Left lung (tissue), 10 donors: ENCODE data around the gene RECQL5. TPM values are rescaled to one million over a fixed set of nuclear protein-coding genes. Genes with fewer than 3 reads are reported as not detected.

Experiments used
- ATAC-seq: fragments of 200-7000 bp; cut with Tn5 transposase; one replicate; pipeline ENCODE4 v1.9.1; 2020; ENCODE audit warnings: moderate library complexity
- DNase-seq, 4 donors: peaks; one replicate each; pipeline ENCODE4 v3.0.0-alpha.2; 2013 to 2020
- H3K27ac ChIP-seq, 2 donors: fragments of 200-600 bp; sonication (generic) in 1 of 2; one replicate each; pipeline versions ENCODE4 v1.5.0 to v1.8.0; 2020 to 2021
- H3K27me3 ChIP-seq, 2 donors: fragments of 200-600 bp; sonication (generic) in 1 of 2; one replicate each; pipeline versions ENCODE4 v1.5.0 to v1.8.0; 2020 to 2021
- H3K36me3 ChIP-seq, 2 donors: fragments of 200-600 bp; sonication (generic) in 1 of 2; one replicate each; pipeline versions ENCODE4 v1.5.0 to v1.8.0; 2020 to 2021
- H3K4me1 ChIP-seq, 2 donors: fragments of 200-600 bp; one replicate each; pipeline ENCODE4 v1.8.0; 2021
- H3K4me3 ChIP-seq, 2 donors: fragments of 200-600 bp; sonication (generic) in 1 of 2; one replicate each; pipeline versions ENCODE4 v1.5.0 to v1.8.0; 2020 to 2021; ENCODE audit warnings: mild to moderate bottlenecking in 1 of 2
- H3K9me3 ChIP-seq, 2 donors: fragments of 200-600 bp; sonication (generic) in 1 of 2; one replicate each; pipeline versions ENCODE4 v1.5.0 to v1.8.0; 2020 to 2021
- intact Hi-C, 2 donors: fragments of 100-400 bp; cut with DNase I; formaldehyde crosslinking; loops; one replicate each; pipeline versions ENCODE4 v1.11.2 to v1.14.2; 2022
- polyA plus RNA-seq, 6 donors: library from polyadenylated mRNA; unstranded; fragments of 120-200 nt; gene quantifications; one replicate each; pipeline ENCODE4 v1.2.1, GENCODE V29; 2013; ENCODE audit not compliant: insufficient read length in 6 of 6
- total RNA-seq, 2 donors: library from RNA; stranded (reverse); fragmentation: NEBNext Ultra II Directional; extraction: Animal tissue kit (Norgen Biotek cat#: 25700); gene quantifications; one replicate each; pipeline ENCODE4 v1.2.1, GENCODE V29; 2021
- TF ChIP-seq, protein P1 (sequence below), 2 donors: fragments of 200-600 bp; sonication (generic) in 1 of 2; IDR thresholded peaks; one replicate each; pipeline versions ENCODE4 v1.5.0 to v1.8.0; 2021; ENCODE audit warnings: antibody characterized with exemption in 2 of 2
- donor health status: DM: no; HTN: yes; CAD: no.
- donor health status: DM: no; HTN: no; CAD: no.

RECQL5 gene
- total and polyA plus RNA-seq, 8 donors, result 28.5 to 43.0 (median 34.5) TPM

DNA sequence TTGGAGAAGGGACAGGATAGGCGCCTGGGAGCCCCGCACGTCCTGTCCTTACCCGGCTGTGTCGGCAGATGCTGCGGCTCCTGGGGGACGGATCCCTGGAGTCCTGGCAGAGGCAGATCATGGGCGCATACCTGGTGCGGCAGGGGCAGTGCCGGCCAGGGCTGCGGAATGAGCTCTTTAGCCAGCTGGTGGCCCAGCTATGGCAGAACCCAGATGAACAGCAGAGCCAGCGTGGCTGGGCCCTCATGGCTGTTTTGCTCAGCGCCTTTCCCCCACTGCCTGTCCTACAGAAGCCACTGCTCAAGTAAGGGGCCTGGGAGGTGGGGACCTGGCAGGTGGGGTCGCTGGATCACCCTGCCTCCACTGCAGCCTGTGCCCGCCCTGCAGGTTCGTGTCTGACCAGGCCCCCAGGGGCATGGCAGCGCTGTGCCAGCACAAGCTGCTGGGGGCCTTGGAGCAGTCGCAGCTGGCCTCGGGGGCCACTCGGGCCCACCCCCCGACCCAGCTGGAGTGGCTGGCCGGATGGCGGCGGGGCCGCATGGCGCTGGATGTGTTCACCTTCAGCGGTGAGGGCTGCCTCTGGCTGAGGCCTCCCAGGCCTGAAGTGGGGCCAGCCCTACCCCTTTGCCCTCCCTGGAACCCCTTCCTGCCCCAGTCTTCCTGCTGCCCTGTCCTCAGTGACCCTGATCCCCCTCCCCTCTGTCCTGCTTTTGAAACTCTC lies 53.9 kb downstream of the RECQL5 start:
- TF ChIP-seq, protein P1, sequence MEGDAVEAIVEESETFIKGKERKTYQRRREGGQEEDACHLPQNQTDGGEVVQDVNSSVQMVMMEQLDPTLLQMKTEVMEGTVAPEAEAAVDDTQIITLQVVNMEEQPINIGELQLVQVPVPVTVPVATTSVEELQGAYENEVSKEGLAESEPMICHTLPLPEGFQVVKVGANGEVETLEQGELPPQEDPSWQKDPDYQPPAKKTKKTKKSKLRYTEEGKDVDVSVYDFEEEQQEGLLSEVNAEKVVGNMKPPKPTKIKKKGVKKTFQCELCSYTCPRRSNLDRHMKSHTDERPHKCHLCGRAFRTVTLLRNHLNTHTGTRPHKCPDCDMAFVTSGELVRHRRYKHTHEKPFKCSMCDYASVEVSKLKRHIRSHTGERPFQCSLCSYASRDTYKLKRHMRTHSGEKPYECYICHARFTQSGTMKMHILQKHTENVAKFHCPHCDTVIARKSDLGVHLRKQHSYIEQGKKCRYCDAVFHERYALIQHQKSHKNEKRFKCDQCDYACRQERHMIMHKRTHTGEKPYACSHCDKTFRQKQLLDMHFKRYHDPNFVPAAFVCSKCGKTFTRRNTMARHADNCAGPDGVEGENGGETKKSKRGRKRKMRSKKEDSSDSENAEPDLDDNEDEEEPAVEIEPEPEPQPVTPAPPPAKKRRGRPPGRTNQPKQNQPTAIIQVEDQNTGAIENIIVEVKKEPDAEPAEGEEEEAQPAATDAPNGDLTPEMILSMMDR (IDR thresholded peaks at IDR 0.05), result no peak
- Histone ChIP-seq H3K36me3 (peaks cover 0 to 82% of the 10 kb centered on the region in 2 donors), H3K9me3 (no peaks in the 10 kb centered on the region), H3K4me1 (no peaks in the 10 kb centered on the region), H3K4me3 (no peak overlapping the region), H3K27me3 (no peaks in the 10 kb centered on the region), H3K27ac (no peak overlapping the region)
- ATAC-seq, result no peak
- intact Hi-C loops, result no loop called here
- DNase-seq, result no peak

DNA sequence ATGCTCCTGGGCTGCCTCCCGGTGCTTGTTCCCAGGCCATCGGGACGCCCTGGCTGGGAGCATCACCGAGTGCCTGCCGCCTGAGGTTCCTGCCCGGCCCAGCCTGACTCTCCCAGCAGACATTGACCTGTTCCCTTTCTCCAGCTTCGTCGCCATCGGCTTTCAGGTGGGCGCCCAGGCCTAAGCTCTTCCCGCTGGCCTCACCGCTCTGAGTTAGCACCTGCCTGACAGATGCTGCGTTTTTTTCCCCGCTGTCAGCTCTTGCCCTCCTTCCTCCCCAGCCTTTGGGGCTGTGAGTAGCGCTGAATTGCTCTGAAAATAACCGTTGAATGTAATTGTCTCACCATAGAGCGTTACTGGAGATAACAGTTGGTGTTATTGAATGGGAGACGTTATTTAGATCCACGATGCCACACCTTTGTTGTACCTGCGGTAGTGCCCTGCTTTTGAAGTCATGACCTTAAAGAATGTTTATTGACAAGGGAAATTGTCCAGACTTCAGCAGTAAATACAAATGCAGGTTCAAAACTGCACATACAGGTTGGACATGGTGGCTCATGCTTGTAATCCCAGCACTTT lies 55.0 kb downstream of the RECQL5 start:
- no peaks in the 10 kb centered on the region for H3K4me1 ChIP-seq
- no peak for DNase-seq
- H3K36me3 ChIP-seq, result peaks cover 0 to 71% of the 10 kb centered on the region in 2 donors
- intact Hi-C loops, result no loop called here
- H3K27me3 ChIP-seq, result no peaks in the 10 kb centered on the region
- H3K27ac ChIP-seq, result no peak overlapping the region
- no peak overlapping the region for H3K4me3 ChIP-seq
- TF ChIP-seq, protein P1 (IDR thresholded peaks at IDR 0.05), result no peak
- no peaks in the 10 kb centered on the region for H3K9me3 ChIP-seq
- no peak for ATAC-seq

DNA sequence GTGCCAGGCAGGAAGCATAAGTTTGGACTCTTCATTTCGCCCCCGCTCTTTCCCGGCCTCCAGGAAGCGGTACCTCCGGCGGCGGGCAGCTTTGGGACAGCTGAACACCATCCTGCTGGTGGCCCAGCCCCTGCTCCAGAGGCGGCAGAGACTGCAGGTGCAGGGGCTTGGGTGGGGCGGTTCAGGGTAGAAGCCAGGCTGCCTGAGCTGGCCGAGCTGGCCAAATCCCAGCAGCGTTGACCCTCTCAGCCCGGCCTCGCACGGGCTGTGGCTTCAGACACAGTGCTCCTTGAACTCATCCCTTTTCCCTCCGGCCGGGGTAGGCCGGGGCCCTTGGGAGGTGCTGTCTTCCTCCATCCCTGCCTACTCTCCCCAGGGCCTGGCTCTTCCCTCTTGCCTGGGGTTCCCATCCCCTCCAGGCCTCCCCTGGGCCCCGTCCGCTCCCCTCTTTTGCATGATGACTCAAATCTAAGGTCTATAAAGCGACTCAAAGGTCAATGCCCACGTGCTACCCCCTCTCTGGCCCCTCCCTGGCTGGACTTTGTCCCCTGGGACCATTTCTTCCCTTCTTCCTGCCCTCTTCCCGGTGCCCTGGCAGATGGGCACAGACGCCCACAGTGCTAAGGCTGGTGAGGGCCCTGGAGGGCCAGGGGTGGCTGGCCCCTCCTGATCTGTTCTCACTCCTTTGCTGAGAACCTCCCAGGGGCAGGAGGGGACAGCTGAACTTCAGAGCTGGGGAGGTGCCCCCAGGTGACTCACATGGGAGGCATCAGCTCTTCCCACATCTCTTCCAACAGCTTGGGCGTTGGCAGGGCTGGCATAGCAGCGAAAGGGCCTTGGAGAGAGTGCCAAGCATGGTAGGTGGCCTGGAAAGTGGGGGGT lies 56.6 kb downstream of the RECQL5 start:
- peak in 1 of 4 donors; percentile 76 for DNase-seq
- Histone ChIP-seq H3K9me3 (no peaks in the 10 kb centered on the region), H3K4me1 (no peaks in the 10 kb centered on the region), H3K27me3 (no peaks in the 10 kb centered on the region), H3K27ac (no peak overlapping the region), H3K36me3 (peaks cover 0 to 55% of the 10 kb centered on the region in 2 donors), H3K4me3 (no peak overlapping the region)
- intact Hi-C loops, result no loop called here
- TF ChIP-seq, protein P1 (IDR thresholded peaks at IDR 0.05), result no peak
- ATAC-seq, result no peak

DNA sequence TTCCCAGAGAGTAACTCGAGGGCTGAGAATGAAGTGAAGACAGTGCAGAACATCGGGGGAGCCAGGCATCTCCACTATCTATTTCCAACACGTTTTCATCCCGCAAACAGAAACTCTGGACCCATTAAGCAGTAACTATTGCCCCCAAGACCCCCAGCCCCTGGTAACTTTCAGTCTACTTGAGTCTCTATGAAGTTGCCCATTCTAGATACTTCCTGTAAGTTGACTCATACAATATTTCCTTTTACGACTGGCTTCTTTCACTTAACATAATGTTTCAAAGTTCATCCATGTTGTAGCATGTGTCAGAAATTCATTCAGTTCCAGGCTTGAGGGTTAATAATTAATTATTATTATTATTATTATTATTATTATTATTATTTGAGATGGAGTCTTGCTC lies 59.9 kb downstream of the RECQL5 start:
- TF ChIP-seq, protein P1 (IDR thresholded peaks at IDR 0.05), result no peak
- Histone ChIP-seq H3K9me3 (no peaks in the 10 kb centered on the region), H3K4me3 (no peak overlapping the region), H3K27ac (no peak overlapping the region), H3K27me3 (no peaks in the 10 kb centered on the region), H3K4me1 (no peaks in the 10 kb centered on the region), H3K36me3 (peaks cover 0 to 22% of the 10 kb centered on the region in 2 donors)
- intact Hi-C loops, result no loop called here
- DNase-seq, result no peak
- no peak for ATAC-seq

DNA sequence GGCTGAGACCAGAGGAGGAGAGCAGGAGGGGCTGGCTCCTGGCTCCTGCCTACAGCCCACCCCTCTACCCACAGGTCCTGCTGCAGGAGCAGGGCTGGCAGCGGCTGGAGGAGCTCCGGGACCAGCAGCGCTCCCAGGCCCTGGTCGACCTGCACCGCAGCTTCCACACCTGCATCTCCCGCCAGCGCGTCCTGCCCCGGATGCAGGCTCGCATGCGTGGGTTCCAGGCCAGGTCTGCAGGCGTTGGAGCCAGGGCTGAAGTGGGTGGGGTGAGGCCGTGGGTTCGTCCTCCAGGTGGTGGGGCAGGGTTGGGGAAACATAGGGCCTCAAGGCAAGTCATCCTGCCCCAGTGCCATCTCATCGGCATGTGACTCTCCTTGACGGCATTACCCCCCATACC lies 61.2 kb downstream of the RECQL5 start:
- no peaks in the 10 kb centered on the region for H3K9me3 ChIP-seq
- no peaks in the 10 kb centered on the region for H3K27me3 ChIP-seq
- H3K27ac ChIP-seq, result no peak overlapping the region
- intact Hi-C loops, result no loop called here
- DNase-seq (peak in 1 of 4 donors; percentile 59), ATAC-seq (no peak)
- H3K36me3 ChIP-seq, result peaks cover 0 to 9% of the 10 kb centered on the region in 2 donors
- no peak overlapping the region for H3K4me3 ChIP-seq
- H3K4me1 ChIP-seq, result no peaks in the 10 kb centered on the region
- TF ChIP-seq, protein P1 (IDR thresholded peaks at IDR 0.05), result no peak
